Raji (cell line): ENCODE data around the gene IL17REL.

ENCODE experiments used
- POLR2A ChIP-seq: IDR thresholded peaks from 2 replicates; pipeline ENCODE4 v1.6.1; 2011; ENCODE audit warnings: low read depth, low read length, control low read depth; ENCODE audit not compliant: insufficient read depth

IL17REL gene

DNA sequence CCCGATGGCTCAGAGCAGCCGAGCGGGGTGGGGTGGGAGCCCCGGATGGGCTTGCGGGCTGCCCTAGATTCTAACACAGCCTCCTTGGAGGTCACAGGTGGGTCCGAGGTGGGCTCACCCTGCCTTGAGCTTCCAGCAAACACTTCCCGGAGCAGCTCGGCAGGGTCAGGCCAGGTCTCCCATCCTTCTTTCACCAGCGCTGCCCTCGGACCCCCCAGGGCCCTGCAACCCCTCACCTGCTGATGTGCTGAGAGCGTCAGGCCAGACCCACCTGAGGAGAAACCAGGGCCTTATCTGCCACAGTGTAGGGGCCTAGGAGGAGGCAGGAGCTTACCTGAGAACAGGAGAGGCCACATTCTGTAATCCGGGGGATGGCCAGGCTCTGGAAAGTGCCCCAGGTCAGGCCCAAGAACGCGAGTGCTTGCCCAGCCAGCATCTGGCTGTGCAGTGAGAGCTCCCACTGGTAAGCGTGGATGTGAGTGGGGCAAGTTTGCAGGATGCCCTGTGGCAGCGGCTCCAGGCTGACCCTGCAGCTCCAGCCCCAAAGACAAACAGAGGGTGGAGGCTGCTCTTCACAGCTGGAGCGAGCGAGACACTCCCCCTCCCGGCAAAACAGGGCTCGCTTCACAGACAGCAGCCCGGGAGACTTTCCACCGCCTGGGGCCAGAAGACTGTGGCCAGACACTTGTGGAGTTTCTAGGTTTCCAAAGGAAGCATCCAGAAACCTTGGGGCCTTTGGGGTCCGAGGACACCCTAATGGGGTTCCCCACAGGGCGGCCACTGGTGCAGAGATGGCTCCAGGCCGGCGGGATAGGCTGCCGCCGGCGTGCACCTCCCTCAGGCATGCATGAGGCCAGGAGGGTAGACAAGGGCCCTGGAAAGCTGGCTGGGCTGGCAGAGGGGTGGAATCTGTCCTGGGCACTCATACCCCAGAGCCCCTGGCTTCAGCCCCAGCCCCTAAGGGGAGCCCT, at the start of gene IL17REL:
IL17REL (minus strand) TSS at position 555 of the 971 bp plus-strand sequence; CDS start at position 436, 119 bp downstream.
- no peak for TF ChIP-seq POLR2A

DNA sequence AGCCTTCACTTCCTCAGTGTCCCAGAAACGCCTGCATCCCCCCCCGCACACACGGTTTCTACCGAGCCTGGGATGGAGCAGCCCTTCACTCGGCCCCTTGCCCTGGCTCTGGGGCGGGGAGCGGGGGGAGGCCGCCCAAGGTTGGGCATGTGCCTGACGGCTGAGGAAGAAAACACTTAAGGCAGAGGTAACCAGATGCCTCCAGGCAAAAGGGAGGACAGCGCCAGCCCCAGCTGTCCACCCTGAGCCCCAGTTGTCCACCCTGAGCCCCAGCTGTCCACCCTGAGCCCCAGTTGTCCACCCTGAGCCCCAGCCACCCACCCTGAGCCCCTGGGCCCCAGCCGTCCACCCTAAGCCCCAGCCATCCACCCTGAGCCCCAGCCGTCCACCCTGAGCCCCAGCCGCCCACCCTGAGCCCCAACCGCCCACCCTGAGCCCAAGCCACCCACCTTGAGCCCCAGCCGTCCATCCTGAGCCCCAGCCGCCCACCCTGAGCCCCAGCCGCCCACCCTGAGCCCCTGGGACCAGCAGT, 49.3 kb upstream of the IL17REL start:
- TF ChIP-seq POLR2A: no peak

DNA sequence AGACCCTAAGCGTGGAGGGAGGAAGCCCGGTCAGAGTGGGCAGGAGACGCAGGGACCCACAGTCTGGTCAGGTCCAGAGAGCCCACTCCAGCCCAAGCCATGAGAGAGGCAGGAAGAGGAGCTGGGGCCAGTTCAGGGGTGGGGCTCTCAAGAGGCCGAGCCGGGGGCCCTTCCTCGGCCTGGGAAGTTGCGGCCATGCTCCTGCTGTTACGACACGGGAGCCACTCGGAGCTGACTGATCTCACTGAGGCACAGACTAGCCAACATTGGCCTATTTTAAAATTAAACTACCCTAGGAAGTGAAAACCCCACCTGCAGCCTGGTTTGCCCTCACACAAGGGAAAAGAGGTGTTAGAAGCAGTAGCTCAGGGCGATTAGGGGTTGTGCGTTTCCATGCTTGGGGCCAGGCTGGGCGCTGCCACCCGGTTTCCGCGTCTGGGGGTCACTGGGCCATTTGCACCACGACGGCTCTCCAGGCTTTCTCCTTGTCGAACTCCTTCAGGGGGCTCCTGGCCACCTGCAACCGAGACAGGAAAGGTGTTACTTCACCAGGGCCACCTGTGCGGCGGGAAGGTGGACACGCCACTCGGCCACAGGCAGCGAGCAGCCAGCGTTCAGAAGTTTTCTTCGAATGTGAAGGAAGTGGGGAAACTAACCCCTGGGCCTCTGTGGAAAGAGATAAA, 48.7 kb upstream of the IL17REL start:
- TF ChIP-seq POLR2A: no peak

DNA sequence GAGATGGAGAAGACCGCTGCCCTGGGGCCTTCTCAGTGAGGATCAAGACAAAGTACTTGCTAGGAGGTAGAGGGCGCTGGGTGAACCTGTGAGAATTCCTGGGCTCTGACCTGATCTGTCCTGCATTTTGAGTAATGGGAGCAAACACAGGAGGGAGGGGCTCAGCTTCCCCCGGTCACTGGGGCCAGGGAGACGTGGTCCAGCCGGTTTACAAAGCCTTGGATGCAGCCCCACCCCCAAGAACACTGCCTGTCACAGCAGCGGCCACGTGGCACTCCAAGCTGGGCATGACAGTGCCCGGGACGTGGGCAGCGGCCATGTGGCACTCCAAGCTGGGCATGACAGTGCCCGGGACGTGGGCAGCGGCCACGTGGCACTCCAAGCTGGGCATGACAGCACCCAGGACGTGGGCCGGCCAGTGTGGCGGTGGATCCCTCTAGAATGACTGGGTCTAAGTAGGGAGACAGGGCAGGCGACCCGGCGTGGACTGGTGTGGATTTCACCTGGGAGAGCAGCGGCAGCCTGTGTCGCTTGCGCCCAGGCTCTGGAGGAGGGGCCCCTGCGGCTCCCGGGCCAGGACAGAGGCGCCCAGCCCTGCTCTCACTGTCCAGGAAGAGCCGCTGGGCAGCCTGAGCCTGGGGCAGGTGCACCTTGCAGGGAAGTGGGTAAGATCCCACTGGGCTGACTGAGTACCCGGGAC, 48.0 kb upstream of the IL17REL start:
- TF ChIP-seq POLR2A: no peak

DNA sequence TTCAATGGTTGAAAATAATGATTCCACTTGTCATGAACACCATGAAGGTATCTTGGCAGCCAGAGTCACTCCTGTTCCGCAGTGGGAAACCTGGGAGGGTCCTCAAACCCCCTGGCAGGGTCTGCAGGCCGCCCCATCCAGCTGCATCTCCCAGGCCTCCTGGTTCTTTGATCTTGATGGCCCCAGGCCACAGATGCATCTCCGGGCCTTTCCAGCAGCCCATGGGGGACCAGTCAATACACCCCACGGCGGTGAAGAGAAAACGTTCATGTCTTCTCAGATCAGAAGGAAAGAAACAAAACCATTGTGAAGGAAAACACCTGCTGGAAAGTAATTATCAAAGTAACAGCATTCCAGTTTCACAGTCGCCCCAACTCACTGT, 47.3 kb upstream of the IL17REL start:
- TF ChIP-seq POLR2A: no peak

DNA sequence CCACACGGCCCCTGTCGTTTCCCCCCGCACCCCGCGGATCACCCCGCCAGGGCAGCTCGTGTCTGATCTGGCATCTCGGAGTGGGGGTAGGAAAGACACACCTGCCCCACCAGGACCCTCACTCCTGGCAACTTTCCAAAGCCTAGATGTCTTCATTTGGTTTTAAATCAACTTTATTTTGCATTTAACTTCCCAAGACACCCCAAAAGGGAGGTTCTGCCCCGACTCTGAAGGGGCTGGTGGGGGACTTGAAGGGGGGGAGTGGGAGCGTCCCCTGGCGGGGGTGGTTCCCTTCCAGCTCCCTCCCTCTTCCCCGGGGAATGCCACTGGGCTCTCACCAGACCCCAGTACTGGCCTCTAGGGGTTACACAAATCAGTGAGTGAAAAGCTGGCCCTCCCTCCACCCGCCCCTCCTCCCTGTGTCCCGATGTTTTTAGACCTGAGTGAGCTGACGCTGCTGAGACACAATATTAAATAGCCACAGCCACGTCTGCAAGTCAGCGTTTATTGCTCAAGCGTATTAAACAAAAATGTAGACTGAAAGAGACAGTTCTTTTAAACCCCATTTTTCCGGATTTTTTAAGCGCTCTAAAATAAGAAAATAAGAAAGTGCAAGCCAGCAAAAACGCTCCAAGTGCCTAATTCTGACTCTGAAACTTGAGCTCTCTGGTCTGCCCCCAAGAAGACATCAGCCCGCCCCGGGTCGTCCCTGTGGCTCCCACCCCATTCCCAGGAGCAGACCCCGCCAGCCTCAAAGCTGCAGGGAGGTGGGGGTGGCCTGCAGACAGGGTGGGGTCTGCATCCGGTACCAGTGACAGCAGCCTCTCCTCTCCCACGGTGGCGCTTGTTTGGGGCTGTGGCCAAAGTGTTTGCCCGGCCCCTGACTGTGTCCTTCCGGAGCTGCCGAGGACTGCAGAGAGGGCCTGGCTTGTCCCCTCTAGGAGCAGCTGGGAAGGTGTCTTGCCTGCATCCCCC, 46.6 kb upstream of the IL17REL start:
- no peak for TF ChIP-seq POLR2A

DNA sequence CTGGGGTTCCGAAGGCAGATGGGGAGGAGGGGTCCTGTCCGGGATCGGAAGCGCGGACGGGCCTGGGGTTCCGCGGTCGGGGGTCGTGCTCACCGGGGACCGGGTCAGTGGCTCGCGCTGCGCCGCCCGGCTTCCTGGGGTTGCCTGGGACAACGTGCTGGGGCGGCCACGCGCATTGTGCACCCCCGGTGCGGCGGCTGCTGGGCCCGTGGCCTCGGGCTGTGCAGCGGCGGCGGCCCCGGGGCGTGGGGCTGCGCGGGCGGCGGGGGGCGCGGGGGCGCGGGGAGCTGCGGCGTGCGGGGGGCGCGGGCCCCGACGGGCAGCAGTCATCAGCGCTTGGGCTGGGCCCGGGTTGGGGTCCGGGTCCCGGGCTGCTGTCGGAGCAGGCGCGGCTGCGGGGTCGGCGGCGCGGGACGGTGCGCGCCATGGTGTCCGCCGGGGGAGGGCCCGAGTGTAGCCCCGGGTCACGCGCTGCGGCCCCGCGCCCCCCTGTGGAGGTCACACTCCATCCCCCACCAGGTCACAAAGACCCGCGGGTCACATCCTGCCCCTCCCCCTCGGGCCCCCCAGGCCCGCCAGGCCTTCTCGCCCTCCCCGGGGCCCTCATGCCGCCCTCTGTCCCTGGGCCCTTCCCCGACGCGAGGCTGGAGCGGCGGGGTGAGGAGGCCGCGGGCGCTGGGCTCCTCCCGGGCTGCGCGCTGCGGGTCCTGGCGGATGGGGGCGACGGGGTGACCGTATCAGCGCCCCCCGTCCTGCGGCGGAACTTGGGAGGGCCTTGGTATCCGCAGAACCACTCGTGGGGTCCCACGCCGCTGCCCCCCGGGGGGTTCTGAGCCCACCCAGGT, 45.7 kb upstream of the IL17REL start, which contains the start of gene TTLL8:
TTLL8 (minus strand) TSS at position 238 of the 845 bp plus-strand sequence.
- TF ChIP-seq POLR2A: no peak

DNA sequence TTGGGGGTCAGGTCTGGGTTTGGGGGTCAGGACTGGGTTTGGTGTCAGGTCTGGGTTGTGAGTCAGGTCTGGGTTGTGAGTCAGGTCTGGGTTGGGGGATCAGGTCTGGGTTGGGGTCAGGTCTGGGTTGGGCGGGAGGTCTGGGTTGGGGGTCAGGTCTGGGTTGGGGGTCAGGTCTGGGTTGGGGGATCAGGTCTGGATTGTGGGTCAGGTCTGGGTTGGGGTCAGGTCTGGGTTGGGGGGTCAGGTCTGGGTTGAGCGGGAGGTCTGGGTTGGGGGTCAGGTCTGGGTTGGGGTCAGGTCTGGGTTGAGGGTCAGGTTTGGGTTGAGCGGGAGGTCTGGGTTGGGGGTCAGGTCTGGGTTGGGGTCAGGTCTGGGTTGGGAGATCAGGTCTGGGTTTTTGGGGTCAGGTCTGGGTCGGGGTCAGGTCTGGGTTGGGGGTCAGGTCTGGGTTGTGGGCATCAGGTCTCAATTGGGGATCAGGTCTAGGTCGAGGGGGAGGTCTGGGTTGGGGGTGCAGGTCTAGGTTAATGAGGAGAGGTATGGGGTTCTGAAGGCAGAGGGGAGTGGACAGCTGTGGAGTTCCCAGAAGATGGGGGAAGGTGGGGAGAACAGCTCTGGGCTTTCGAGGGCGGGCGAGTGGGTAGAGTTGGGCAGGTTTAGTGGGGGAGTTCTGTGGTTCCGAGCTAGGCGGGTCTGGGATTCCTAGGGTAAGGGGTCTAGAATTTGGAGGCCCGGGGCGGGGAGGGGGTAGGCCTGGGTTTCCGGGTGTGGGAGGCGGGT, 44.9 kb upstream of the IL17REL start:
- no peak for TF ChIP-seq POLR2A

DNA sequence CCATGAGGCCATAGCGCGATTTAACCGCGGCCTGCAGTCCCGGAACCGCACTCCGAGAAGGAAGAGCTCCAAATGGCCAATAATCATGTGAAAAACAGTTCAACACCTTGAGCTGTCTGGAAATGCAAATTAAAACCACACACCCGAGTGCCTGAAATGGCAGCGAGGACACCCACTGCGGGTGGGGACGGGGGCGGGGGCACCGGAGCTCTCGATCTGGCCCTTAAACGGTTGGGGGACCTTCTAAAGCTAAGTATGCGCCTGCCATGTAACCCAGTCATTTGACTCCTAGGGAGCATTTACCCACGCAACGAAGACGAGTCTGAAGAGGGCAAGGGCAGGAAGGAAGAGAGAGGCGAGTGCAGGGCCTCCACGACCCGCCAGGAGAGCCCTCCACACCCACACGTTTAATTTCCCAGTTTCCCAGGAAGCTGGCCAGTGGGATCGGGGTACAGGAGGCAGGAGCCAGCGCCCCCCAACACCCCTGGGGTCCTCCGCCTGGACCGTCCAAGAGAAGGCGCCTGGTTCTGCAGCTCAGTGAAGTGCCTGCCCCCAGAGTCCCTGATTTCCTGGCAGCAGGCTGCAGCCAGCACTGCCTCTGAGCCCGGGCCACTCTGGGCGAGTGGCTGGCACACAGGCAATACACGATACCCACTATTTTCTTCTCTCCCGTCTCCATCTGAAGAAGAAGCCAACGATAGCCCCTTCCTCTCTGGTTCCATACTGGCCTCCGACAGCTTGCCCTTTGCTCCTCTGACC, 43.8 kb upstream of the IL17REL start:
- no peak for TF ChIP-seq POLR2A

DNA sequence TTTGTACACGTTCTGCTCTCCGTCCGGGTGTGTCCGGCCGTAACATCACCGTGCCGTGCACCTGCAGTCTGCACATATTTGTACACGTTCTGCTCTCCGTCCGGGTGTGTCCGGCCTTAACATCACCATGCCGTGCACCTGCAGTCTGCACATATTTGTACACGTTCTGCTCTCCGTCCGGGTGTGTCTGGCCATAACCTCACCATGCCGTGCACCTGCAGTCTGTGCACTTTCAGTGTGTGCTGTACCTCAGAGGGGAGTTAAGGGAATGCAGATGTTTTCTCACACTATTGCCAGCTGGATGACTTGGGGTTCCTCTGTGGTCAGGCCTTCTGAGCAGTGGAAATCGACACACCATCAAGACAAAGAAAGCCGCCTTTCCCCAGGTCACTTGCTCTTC, 41.3 kb upstream of the IL17REL start:
- TF ChIP-seq POLR2A: no peak

DNA sequence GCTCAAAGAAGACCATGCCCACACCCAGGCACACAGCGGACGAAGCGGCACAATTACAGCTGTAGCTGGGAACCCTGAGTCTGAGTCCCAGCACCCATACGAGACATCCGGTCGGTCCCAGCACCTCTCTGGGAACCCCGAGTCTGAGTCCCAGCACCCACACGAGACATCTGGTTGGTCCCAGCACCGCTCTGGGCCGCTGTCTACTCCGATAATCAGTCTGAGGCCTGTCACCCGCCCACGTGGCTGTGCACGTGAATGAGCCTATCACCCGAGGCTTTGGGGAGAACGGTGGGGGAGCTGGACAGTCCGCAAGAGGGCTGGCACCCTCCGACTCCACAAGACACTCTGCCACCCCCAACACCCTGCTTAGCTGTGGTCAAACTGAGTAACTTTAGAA, 39.4 kb upstream of the IL17REL start:
- no peak for TF ChIP-seq POLR2A

DNA sequence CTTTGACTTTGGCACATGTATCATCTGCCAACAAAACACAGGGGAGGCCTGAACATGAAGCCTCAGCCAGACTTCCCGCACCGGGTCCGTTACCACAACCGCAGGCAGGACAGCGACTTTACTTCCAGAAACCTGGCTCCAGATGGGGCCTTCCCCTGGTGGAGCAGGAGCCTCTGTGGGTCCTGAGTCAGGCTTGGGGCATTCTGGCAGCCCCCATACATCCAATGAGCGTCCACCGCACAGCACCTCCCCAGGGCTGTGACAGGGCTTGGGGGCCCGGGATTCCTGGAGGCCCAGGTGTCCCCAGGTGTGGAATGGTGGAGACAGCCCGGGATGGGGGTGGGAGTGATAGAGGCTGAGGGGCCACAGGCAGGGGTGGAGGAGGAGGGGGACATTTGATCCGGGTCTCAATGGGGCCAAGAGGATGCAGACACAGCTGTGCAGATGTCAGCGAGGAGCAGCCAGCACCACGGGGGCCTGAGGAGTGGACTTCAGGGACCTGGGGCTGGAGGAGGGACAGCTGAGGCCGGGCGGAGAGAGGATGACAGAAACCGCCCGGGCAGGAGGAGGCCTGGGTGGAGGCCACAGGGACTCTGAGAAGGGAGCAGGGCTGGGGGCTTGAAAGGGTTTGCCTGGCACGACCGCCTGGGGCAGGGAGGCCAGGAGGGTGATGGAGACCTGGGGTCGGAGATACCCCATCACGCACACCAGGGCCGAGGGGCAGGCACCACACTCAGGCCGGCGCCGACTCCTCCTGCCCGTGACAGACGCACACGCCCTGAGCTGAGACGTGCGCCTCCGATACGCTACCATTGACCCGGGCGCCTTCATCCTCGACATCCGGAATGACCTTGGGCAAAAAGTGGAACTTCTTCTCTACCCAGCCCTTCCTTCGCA, 37.0 kb upstream of the IL17REL start:
- no peak for TF ChIP-seq POLR2A
